Measurements from ENCODE around the gene ROPN1L.

The ROPN1L gene

DNA sequence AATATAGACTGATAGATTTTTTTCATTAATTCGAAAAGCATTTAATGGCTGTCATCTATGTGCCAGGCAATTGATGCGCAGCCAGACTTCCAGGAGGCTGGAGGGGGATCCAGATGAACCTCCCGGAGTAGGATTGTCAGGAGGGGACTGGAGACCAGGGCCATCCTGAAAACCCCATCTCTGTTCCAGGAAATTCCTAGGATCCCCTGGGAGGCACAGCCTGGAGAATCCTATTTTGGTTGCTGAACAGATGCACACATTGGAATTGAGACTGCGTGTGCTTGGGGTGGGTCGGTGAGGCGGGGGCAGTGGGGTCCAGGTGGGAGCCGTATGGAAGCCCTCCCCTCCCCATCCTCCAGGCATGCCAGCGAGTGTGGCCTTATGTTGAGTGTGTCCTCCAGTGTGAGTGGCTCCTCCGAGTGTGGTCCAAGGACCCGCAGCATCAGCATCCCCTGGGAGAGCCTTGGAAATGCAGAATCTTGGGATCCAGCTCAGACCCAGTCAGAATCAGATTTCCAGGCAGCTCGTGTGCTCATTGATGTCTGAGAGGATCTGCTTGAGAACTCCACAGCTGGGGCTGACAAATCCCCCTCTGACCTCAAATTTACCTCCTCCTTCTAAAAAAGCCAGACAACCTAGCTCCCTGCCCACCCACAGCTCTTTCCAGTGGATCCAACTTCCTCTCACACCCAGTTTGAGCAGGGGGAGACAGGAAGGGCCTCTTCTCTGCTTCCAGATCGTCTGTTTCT, 38.7 kb downstream of the ROPN1L start:
- no peaks in the 10 kb centered on the region for H3K4me1 ChIP-seq (ENCODE audit: insufficient read depth, low read length)
- no peaks in the 10 kb centered on the region for H3K9me3 ChIP-seq (ENCODE audit: insufficient read depth, low read length, severe bottlenecking)
- H3K9ac ChIP-seq (ENCODE audit: low read depth, low read length), result no peak overlapping the region
- H3K4me2 ChIP-seq (ENCODE audit: insufficient read depth, low read length), result no peak overlapping the region
- H3K4me3 ChIP-seq (ENCODE audit: low read depth in 1 of 2, low read length in 2 of 2), result no peak overlapping the region
- H3K36me3 ChIP-seq (ENCODE audit: insufficient read depth, low read length), result no peaks in the 10 kb centered on the region
- DNase-seq (no peak), ATAC-seq (ENCODE audit: insufficient read depth, low read depth) (no peak)
- H2AFZ ChIP-seq (ENCODE audit: low read depth, low read length), result no peak overlapping the region
- H4K20me1 ChIP-seq (ENCODE audit: insufficient read depth, low read length), result no peaks in the 10 kb centered on the region
- no peak overlapping the region for H3K27ac ChIP-seq (ENCODE audit: low read length)
- no peaks in the 10 kb centered on the region for H3K27me3 ChIP-seq (ENCODE audit: insufficient read depth, low read length, poor library complexity)
- TF ChIP-seq, protein P1, sequence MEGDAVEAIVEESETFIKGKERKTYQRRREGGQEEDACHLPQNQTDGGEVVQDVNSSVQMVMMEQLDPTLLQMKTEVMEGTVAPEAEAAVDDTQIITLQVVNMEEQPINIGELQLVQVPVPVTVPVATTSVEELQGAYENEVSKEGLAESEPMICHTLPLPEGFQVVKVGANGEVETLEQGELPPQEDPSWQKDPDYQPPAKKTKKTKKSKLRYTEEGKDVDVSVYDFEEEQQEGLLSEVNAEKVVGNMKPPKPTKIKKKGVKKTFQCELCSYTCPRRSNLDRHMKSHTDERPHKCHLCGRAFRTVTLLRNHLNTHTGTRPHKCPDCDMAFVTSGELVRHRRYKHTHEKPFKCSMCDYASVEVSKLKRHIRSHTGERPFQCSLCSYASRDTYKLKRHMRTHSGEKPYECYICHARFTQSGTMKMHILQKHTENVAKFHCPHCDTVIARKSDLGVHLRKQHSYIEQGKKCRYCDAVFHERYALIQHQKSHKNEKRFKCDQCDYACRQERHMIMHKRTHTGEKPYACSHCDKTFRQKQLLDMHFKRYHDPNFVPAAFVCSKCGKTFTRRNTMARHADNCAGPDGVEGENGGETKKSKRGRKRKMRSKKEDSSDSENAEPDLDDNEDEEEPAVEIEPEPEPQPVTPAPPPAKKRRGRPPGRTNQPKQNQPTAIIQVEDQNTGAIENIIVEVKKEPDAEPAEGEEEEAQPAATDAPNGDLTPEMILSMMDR (IDR thresholded peaks at IDR 0.05; ENCODE audit: borderline replicate concordance, extremely low read depth, low read length, poor library complexity, severe bottlenecking), result no peak
- no peak for TF ChIP-seq EZH2 (IDR thresholded peaks at IDR 0.05; ENCODE audit: borderline replicate concordance, low read depth, low read length, severe bottlenecking)
- H3K79me2 ChIP-seq (ENCODE audit: insufficient read depth, low read length), result no peaks in the 10 kb centered on the region

DNA sequence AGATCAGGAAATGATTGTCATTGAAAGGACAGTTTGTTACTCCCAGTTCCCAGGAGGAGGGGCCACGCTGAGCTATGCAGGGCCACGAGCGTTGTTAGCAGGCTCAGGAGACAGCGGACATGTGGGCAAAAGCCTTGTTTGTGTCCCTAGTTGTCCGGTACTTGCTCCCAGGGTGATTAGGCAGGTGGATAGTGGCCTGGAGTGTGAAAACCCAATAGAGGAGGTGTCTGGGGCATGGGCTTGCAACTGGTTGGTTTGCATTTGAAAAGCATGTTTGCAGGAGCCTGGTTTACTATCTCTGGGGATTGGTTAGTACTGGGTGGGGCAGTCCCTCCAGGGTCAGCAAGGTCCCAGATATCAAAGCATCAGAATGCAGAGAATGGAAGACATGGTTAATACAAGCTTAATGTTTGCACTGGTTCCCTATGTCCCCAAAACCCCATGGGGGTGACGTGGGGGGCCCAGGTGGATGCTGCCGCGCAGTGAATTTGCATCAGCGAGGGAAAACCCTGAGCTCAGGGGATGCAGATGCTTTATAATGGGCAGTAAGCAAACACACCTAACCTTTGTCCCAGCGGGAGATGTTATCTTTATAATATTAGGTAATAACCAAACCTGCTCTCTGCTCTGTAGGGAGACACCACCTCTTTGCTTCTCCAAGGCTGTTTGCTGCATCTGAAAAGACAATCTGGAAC, 39.7 kb downstream of the ROPN1L start:
- no peaks in the 10 kb centered on the region for H3K4me1 ChIP-seq (ENCODE audit: insufficient read depth, low read length)
- no peak overlapping the region for H3K9ac ChIP-seq (ENCODE audit: low read depth, low read length)
- ATAC-seq (ENCODE audit: insufficient read depth, low read depth) (no peak), DNase-seq (no peak)
- H3K9me3 ChIP-seq (ENCODE audit: insufficient read depth, low read length, severe bottlenecking), result no peaks in the 10 kb centered on the region
- H3K4me2 ChIP-seq (ENCODE audit: insufficient read depth, low read length), result no peak overlapping the region
- H3K36me3 ChIP-seq (ENCODE audit: insufficient read depth, low read length), result no peaks in the 10 kb centered on the region
- H3K27ac ChIP-seq (ENCODE audit: low read length), result no peak overlapping the region
- no peak overlapping the region for H2AFZ ChIP-seq (ENCODE audit: low read depth, low read length)
- H4K20me1 ChIP-seq (ENCODE audit: insufficient read depth, low read length), result no peaks in the 10 kb centered on the region
- H3K4me3 ChIP-seq (ENCODE audit: low read depth in 1 of 2, low read length in 2 of 2), result no peak overlapping the region
- TF ChIP-seq EZH2 (IDR thresholded peaks at IDR 0.05; ENCODE audit: borderline replicate concordance, low read depth, low read length, severe bottlenecking), result no peak
- TF ChIP-seq, protein P1 (IDR thresholded peaks at IDR 0.05; ENCODE audit: borderline replicate concordance, extremely low read depth, low read length, poor library complexity, severe bottlenecking), result no peak
- H3K79me2 ChIP-seq (ENCODE audit: insufficient read depth, low read length), result no peaks in the 10 kb centered on the region
- no peaks in the 10 kb centered on the region for H3K27me3 ChIP-seq (ENCODE audit: insufficient read depth, low read length, poor library complexity)

DNA sequence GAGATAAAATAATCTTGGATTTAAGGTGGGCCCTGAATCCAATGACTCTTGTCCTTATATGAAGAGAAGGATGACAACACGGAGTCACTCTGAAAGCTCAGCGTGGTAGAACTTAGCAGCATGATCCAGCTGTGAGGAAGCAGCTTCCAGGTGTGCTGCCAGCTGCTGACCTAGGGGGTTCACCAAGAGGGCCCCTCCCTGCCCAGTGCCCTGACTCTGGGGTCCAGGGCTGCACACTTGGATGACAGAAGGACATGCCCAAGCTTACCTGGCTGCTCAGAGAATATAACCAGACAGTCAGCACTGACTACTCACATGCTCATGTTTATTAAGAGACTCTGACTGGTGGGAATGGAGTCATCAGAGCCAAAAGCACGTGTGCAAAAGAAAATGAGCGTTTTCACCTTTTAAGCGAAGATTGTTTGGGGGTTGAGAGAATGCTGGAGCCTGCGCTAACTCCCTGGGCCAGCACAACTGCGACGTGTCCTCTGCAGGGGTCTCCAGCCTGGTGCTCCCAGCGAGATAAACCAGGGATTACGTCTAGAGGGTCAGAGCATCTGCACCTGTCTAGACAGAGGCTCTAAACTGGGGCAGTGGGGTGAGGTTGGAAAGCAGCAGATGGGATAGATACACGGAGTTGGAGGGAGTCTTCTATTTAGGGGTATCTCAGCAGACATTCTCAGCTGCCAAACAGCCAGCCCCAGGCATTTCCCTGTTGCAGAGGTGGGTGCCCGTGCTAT, 41.3 kb downstream of the ROPN1L start:
- H3K4me3 ChIP-seq (ENCODE audit: low read depth in 1 of 2, low read length in 2 of 2), result no peak overlapping the region
- H3K4me2 ChIP-seq (ENCODE audit: insufficient read depth, low read length), result no peak overlapping the region
- no peak overlapping the region for H3K27ac ChIP-seq (ENCODE audit: low read length)
- no peaks in the 10 kb centered on the region for H4K20me1 ChIP-seq (ENCODE audit: insufficient read depth, low read length)
- no peaks in the 10 kb centered on the region for H3K79me2 ChIP-seq (ENCODE audit: insufficient read depth, low read length)
- DNase-seq (no peak), ATAC-seq (ENCODE audit: insufficient read depth, low read depth) (no peak; the same call in 2 of the 3 replicates)
- H2AFZ ChIP-seq (ENCODE audit: low read depth, low read length), result no peak overlapping the region
- no peaks in the 10 kb centered on the region for H3K36me3 ChIP-seq (ENCODE audit: insufficient read depth, low read length)
- no peaks in the 10 kb centered on the region for H3K27me3 ChIP-seq (ENCODE audit: insufficient read depth, low read length, poor library complexity)
- H3K4me1 ChIP-seq (ENCODE audit: insufficient read depth, low read length), result no peaks in the 10 kb centered on the region
- H3K9me3 ChIP-seq (ENCODE audit: insufficient read depth, low read length, severe bottlenecking), result no peaks in the 10 kb centered on the region
- H3K9ac ChIP-seq (ENCODE audit: low read depth, low read length), result no peak overlapping the region
- TF ChIP-seq, protein P1 (IDR thresholded peaks at IDR 0.05; ENCODE audit: borderline replicate concordance, extremely low read depth, low read length, poor library complexity, severe bottlenecking), result no peak
- no peak for TF ChIP-seq EZH2 (IDR thresholded peaks at IDR 0.05; ENCODE audit: borderline replicate concordance, low read depth, low read length, severe bottlenecking)

Data from DND-41 (cell line).